Prostate gland (tissue), 2 donors: ENCODE measurements around the gene AFM.

Experiments
- POLR2A ChIP-seq: fragments of 450-650 bp; IDR thresholded peaks from one replicate; pipeline ENCODE4 v1.6.1; 2016; ENCODE audit warnings: antibody characterized with exemption, mild to moderate bottlenecking
- TF ChIP-seq, protein P1 (sequence below), 4 experiments: fragments of 200-600 bp in 2 of 4; fragments of 450-650 bp in 2 of 4; sonication (generic) in 2 of 4; IDR thresholded peaks; 1 replicate in 3 of 4; 2 replicates in 1 of 4; pipeline ENCODE4 v1.5.1; 2016 to 2019; ENCODE audit warnings: antibody characterized with exemption in 4 of 4, mild to moderate bottlenecking in 2 of 4, moderate library complexity in 2 of 4

DNA sequence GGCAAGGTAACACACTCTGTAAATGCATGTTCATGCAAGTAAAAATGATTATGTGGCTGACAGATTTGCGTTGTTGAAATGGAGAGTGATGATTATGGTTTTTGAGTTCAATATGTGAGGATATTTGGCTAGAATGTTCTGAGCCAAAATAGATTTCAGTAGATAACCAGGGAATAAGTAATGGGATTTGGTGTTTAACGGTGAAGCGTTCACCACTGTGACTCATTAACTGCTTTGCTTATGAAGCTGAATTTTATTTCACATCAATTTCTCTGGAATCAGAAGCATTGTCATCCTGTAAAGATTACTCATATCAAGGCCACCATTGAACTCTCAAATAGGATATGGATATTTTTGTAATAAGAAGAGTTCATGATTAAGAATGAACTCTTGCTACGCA, 33.9 kb upstream of the AFM start:
- TF ChIP-seq POLR2A: no peak
- TF ChIP-seq, protein P1, sequence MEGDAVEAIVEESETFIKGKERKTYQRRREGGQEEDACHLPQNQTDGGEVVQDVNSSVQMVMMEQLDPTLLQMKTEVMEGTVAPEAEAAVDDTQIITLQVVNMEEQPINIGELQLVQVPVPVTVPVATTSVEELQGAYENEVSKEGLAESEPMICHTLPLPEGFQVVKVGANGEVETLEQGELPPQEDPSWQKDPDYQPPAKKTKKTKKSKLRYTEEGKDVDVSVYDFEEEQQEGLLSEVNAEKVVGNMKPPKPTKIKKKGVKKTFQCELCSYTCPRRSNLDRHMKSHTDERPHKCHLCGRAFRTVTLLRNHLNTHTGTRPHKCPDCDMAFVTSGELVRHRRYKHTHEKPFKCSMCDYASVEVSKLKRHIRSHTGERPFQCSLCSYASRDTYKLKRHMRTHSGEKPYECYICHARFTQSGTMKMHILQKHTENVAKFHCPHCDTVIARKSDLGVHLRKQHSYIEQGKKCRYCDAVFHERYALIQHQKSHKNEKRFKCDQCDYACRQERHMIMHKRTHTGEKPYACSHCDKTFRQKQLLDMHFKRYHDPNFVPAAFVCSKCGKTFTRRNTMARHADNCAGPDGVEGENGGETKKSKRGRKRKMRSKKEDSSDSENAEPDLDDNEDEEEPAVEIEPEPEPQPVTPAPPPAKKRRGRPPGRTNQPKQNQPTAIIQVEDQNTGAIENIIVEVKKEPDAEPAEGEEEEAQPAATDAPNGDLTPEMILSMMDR (IDR thresholded peaks at IDR 0.05): no peak
